ENCODE measurements around the gene TAF1B. TPM values are rescaled to one million over a fixed set of nuclear protein-coding genes. Genes with fewer than 3 reads are reported as not detected.

TAF1B gene
- 60.1 and 70.2 TPM in 2 replicates for total RNA-seq

GRCh38 chr2:9843229-9844035 is at the start of gene TAF1B:
Gene TAF1B, plus strand, starts transcription at chr2:9843474. Its CDS starts 68 bp downstream, at chr2:9843542.

GRCh38 chr2:9951522-9952285 is 108.4 kb downstream of the TAF1B start, which contains the start of gene GRHL1:
Gene GRHL1, plus strand, starts transcription at chr2:9951693. Its CDS starts 141 bp downstream, at chr2:9951834.

Other genes starting within 250 kb of the TAF1B start
- 469 and 541 TPM in 2 replicates for gene YWHAQ, start 212.5 kb upstream of the TAF1B start, total RNA-seq
- 0.86 and 0.93 TPM in 2 replicates for gene GRHL1, start 108.2 kb downstream of the TAF1B start, total RNA-seq
- gene KLF11, start 200.1 kb downstream of the TAF1B start, total RNA-seq, result 8.5 and 10.0 TPM in 2 replicates
- 0.07 TPM in 1 of 2 replicates, not detected in the other for gene CYS1, start 236.9 kb downstream of the TAF1B start, total RNA-seq

Data from thoracic aorta endothelial cell (primary cell).